HG03280 (cell line): ENCODE measurements around the gene ALPP.
"Not testable (repeated sequence)": the region's sequence is repeated elsewhere in the genome, so short reads cannot be mapped to it uniquely, and the experiment has no call there.

Experiments used
- ATAC-seq: cut with Tn5 transposase; IDR thresholded peaks from one replicate; pipeline ENCODE4 v1.9.1; 2021; ENCODE audit warnings: mild to moderate bottlenecking, moderate library complexity; ENCODE audit not compliant: unreplicated experiment

Gene ALPP

GRCh38 chr2:232379610-232380590 lies 1.3 kb downstream of the ALPP start:
- not testable (repeated sequence) for ATAC-seq

GRCh38 chr2:232381204-232382031 lies 2.9 kb downstream of the ALPP start:
- not testable (repeated sequence) for ATAC-seq

- no peak for ATAC-seq
Measured at GRCh38 chr2:232382331-232383225, 4.0 kb downstream of the ALPP start.

- ATAC-seq: no peak
Measured at GRCh38 chr2:232384466-232384865, 5.9 kb downstream of the ALPP start.

GRCh38 chr2:232385058-232385457 lies 6.5 kb downstream of the ALPP start:
- not testable (repeated sequence) for ATAC-seq

- ATAC-seq: no peak
Measured at GRCh38 chr2:232385660-232386489, 7.3 kb downstream of the ALPP start.

GRCh38 chr2:232386490-232386739 lies 7.9 kb downstream of the ALPP start:
- no peak for ATAC-seq

GRCh38 chr2:232386740-232387450 lies 8.3 kb downstream of the ALPP start:
- no peak for ATAC-seq

GRCh38 chr2:232387451-232388171 lies 9.1 kb downstream of the ALPP start:
- ATAC-seq: no peak

GRCh38 chr2:232388324-232388891 lies 9.9 kb downstream of the ALPP start:
- no peak for ATAC-seq

GRCh38 chr2:232389327-232389726 lies 10.8 kb downstream of the ALPP start:
- no peak for ATAC-seq

GRCh38 chr2:232390661-232391060 lies 12.1 kb downstream of the ALPP start:
- ATAC-seq: no peak

GRCh38 chr2:232393556-232393955 lies 15.0 kb downstream of the ALPP start:
- ATAC-seq: no peak

- not testable (repeated sequence) for ATAC-seq
Measured at GRCh38 chr2:232394431-232394830, 15.9 kb downstream of the ALPP start.

GRCh38 chr2:232395586-232395985 lies 17.0 kb downstream of the ALPP start:
- ATAC-seq: no peak

GRCh38 chr2:232396683-232397082 lies 18.1 kb downstream of the ALPP start:
- ATAC-seq: no peak

GRCh38 chr2:232398293-232399034 lies 19.9 kb downstream of the ALPP start:
- ATAC-seq: no peak
